OCI-LY1 (cell line): ENCODE results near the gene NECTIN3.

Experiments
- H2AFZ ChIP-seq: fragments of 200-600 bp; sonication (generic), shearing (Covaris generic); 2 replicates; pipeline ENCODE4 v1.6.0; 2014; ENCODE audit warnings: antibody characterized with exemption, mild to moderate bottlenecking, low read length
- H3F3A ChIP-seq: fragments of 200-600 bp; sonication (generic), shearing (Covaris generic); 2 replicates; pipeline ENCODE4 v1.6.0; 2014; ENCODE audit warnings: mild to moderate bottlenecking, antibody characterized with exemption, low read length, moderate library complexity; ENCODE audit not compliant: insufficient read depth
- H3K27ac ChIP-seq: fragments of 200-600 bp; sonication (generic); 2 replicates; pipeline ENCODE4 v1.5.1; 2014; ENCODE audit warnings: low read length, mixed run types, mild to moderate bottlenecking, low read depth; ENCODE audit not compliant: poor library complexity, severe bottlenecking
- H3K27me3 ChIP-seq: fragments of 200-600 bp; sonication (generic); 2 replicates; pipeline ENCODE4 v1.6.0; 2014; ENCODE audit warnings: antibody characterized with exemption, mild to moderate bottlenecking, low read length, moderate library complexity; ENCODE audit not compliant: insufficient read depth
- H3K36me3 ChIP-seq: fragments of 200-600 bp; sonication (generic); 2 replicates; pipeline ENCODE4 v1.6.1; 2014; ENCODE audit warnings: mild to moderate bottlenecking, antibody characterized with exemption, low read length, moderate library complexity, mixed read lengths; ENCODE audit not compliant: insufficient read depth
- H3K4me1 ChIP-seq: fragments of 200-600 bp; sonication (generic); 2 replicates; pipeline ENCODE4 v1.5.1; 2014; ENCODE audit warnings: mild to moderate bottlenecking, low read length, moderate library complexity; ENCODE audit not compliant: insufficient read depth, severe bottlenecking
- H3K4me2 ChIP-seq: fragments of 200-600 bp; sonication (generic), shearing (Covaris generic); 2 replicates; pipeline ENCODE4 v1.6.1; 2014; ENCODE audit warnings: low read length
- H3K4me3 ChIP-seq: fragments of 200-600 bp; sonication (generic); 2 replicates; pipeline ENCODE4 v1.5.1; 2014; ENCODE audit warnings: low read length, low read depth, mild to moderate bottlenecking, mixed read lengths; ENCODE audit not compliant: poor library complexity, severe bottlenecking
- H3K79me2 ChIP-seq: fragments of 200-600 bp; shearing (Covaris generic); 2 replicates; pipeline ENCODE4 v1.6.1; 2016; ENCODE audit warnings: mixed run types, low read length, mixed read lengths; ENCODE audit not compliant: insufficient read depth
- H3K9ac ChIP-seq: fragments of 200-600 bp; sonication (generic), shearing (Covaris generic); 2 replicates; pipeline ENCODE4 v1.6.1; 2014; ENCODE audit warnings: mild to moderate bottlenecking, low read length, mixed read lengths
- H3K9me2 ChIP-seq: fragments of 200-600 bp; sonication (generic), shearing (Covaris generic); 2 replicates; pipeline ENCODE4 v1.6.1; 2014; ENCODE audit warnings: low read depth, mild to moderate bottlenecking, low read length, mixed read lengths
- H3K9me3 ChIP-seq: fragments of 200-600 bp; shearing (Covaris generic); 2 replicates; pipeline ENCODE4 v1.6.1; 2014; ENCODE audit warnings: low read length, mixed read lengths
- H4K20me1 ChIP-seq: fragments of 200-600 bp; sonication (generic), shearing (Covaris generic); 2 replicates; pipeline ENCODE4 v1.6.0; 2016; ENCODE audit warnings: mild to moderate bottlenecking, low read length; ENCODE audit not compliant: insufficient read depth
- EZH2 ChIP-seq: fragments of 200-600 bp; sonication (generic), shearing (Covaris generic); IDR thresholded peaks from 2 replicates; pipeline ENCODE4 v1.8.0; 2017; ENCODE audit warnings: borderline replicate concordance, mixed run types, mild to moderate bottlenecking, antibody characterized with exemption, low read length, moderate library complexity, mixed read lengths
- TF ChIP-seq, protein P1 (sequence below): fragments of 200-600 bp; sonication (generic), shearing (Covaris generic); IDR thresholded peaks from 2 replicates; pipeline ENCODE4 v1.5.1; 2017; ENCODE audit warnings: mild to moderate bottlenecking, antibody characterized with exemption, low read length, moderate library complexity, mixed read lengths

NECTIN3 gene

DNA sequence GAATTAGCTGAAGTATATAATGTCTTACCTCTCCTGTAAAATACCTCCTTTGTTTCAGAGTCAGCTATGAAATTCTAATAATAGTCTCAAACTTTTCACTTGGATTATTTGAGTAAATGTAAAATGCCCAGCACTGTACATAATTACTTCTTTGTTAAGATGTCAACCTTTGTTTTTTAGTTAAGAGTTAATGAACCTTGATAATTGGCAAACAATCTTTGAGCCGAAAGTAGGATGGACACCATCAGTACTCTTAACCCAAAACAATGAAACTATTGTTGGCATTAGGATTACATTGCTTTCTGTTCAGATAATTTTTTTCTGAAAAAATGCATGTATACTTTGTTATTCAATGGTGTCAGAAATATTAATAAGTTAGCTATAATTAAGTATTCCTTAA, 3.0 kb upstream of the NECTIN3 start:
- no peak overlapping the region for H3K4me3 ChIP-seq
- no peak overlapping the region for H3K4me2 ChIP-seq
- H3K27me3 ChIP-seq, result no peaks in the 10 kb centered on the region
- no peaks in the 10 kb centered on the region for H3K4me1 ChIP-seq
- TF ChIP-seq, protein P1, sequence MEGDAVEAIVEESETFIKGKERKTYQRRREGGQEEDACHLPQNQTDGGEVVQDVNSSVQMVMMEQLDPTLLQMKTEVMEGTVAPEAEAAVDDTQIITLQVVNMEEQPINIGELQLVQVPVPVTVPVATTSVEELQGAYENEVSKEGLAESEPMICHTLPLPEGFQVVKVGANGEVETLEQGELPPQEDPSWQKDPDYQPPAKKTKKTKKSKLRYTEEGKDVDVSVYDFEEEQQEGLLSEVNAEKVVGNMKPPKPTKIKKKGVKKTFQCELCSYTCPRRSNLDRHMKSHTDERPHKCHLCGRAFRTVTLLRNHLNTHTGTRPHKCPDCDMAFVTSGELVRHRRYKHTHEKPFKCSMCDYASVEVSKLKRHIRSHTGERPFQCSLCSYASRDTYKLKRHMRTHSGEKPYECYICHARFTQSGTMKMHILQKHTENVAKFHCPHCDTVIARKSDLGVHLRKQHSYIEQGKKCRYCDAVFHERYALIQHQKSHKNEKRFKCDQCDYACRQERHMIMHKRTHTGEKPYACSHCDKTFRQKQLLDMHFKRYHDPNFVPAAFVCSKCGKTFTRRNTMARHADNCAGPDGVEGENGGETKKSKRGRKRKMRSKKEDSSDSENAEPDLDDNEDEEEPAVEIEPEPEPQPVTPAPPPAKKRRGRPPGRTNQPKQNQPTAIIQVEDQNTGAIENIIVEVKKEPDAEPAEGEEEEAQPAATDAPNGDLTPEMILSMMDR, result no peak
- TF ChIP-seq EZH2, result no peak
- no peaks in the 10 kb centered on the region for H3K9me2 ChIP-seq
- no peak overlapping the region for H3K27ac ChIP-seq
- no peak overlapping the region for H2AFZ ChIP-seq
- H4K20me1 ChIP-seq, result no peaks in the 10 kb centered on the region
- no peaks in the 10 kb centered on the region for H3K36me3 ChIP-seq
- H3F3A ChIP-seq, result no peaks in the 10 kb centered on the region
- H3K9me3 ChIP-seq, result no peaks in the 10 kb centered on the region
- H3K79me2 ChIP-seq, result no peaks in the 10 kb centered on the region
- no peak overlapping the region for H3K9ac ChIP-seq

DNA sequence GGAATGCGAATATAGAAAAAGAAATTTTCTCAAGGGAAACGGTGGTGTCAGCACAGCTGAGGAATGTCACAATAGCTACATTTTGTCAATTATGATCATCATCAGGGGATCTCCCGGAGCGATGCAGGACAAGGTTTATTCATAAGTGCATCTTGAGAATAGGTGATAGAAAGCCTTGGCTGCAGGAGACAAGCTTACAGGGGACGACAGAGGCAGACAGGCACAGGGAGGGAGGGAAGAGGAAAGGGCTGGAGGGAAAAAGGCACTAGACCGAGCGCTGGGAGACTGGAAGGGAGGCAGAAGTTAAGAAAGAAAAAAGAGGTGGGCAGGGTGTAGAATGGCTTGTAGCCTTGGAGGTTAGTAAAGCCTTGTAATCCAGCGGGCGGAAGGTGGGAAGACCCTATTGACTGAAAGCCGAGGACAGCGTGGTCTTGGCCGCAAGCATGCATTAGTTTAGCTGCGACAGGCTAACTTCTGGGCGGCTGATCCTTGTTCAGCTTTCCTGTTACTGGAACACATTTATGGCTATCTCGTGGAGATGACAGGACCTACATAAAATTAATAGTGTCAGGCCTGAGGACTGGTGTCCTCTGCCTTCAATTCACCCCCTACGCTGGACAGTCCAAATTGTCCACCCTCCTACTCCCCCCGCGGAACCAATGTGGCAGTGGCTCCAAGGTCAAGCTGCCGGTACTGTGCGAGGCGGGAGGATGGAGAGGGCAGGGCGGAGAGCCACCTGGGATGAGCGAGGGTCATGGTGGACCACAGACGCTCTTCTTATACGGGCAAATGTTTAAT, 1.4 kb upstream of the NECTIN3 start:
- Histone ChIP-seq H4K20me1 (no peaks in the 10 kb centered on the region), H3K4me1 (no peaks in the 10 kb centered on the region), H3K27me3 (no peaks in the 10 kb centered on the region), H3K9me2 (no peaks in the 10 kb centered on the region), H3K36me3 (no peaks in the 10 kb centered on the region), H3K79me2 (no peaks in the 10 kb centered on the region), H2AFZ (no peak overlapping the region), H3F3A (no peaks in the 10 kb centered on the region), H3K9ac (no peak overlapping the region), H3K9me3 (no peaks in the 10 kb centered on the region), H3K4me2 (no peak overlapping the region), H3K4me3 (no peak overlapping the region), H3K27ac (no peak overlapping the region)
- TF ChIP-seq, protein P1, result no peak
- no peak for TF ChIP-seq EZH2

DNA sequence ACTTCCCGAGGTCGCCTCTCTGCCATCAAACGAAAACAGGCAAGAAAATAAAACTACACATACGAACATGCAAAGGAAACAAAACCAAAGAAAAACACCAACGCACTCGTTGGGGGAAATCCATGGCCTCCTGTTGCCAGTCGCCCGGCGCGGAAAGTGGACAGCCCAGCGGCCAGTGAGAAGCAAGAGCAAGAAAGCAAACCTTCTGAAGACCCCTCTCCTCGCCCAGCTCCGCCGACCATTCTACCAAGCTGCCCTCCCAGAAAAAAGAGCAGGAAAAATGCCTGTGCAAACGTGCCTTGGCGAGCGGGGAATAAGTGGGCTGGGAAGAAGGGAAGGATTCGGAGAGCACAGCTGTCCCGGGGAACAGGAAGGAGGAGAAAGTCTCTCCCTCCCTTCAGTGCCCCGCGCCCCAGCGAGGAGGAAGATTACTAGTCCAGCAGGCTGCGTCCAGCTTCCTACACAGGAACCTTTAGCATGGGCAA, 802 bp upstream of the NECTIN3 start:
- Histone ChIP-seq H3F3A (no peaks in the 10 kb centered on the region), H3K4me3 (no peak overlapping the region), H3K36me3 (no peaks in the 10 kb centered on the region), H2AFZ (no peak overlapping the region), H4K20me1 (no peaks in the 10 kb centered on the region), H3K4me1 (no peaks in the 10 kb centered on the region), H3K27me3 (no peaks in the 10 kb centered on the region), H3K9me3 (no peaks in the 10 kb centered on the region), H3K27ac (no peak overlapping the region), H3K4me2 (no peak overlapping the region), H3K79me2 (no peaks in the 10 kb centered on the region), H3K9me2 (no peaks in the 10 kb centered on the region), H3K9ac (no peak overlapping the region)
- TF ChIP-seq, protein P1, result no peak
- TF ChIP-seq EZH2, result no peak
